Esophagus muscularis mucosa (tissue), 4 donors: ENCODE data around the gene CLNK. TPM values are rescaled to one million over a fixed set of nuclear protein-coding genes. Genes with fewer than 3 reads are reported as not detected.

Experiments
- DNase-seq: peaks from one replicate; pipeline ENCODE4 v3.0.0-alpha.2; 2017; ENCODE audit errors: extremely low spot score
- H3K27ac ChIP-seq, 4 donors: fragments of 200-600 bp; sonication (generic); replicated peaks in 1 of 4; 1 replicate in 3 of 4; 2 replicates in 1 of 4; pipeline ENCODE4 v1.5.1; 2016 to 2019; ENCODE audit warnings: mild to moderate bottlenecking in 1 of 4
- H3K27me3 ChIP-seq, 4 donors: fragments of 200-600 bp; sonication (generic); one replicate each; pipeline versions ENCODE4 v1.5.1 to v1.6.0; 2016 to 2019
- H3K36me3 ChIP-seq, 4 donors: fragments of 200-600 bp; sonication (generic); one replicate each; pipeline ENCODE4 v1.5.1; 2016 to 2019
- H3K4me1 ChIP-seq, 4 donors: fragments of 200-600 bp; sonication (generic); one replicate each; pipeline ENCODE4 v1.5.1; 2016 to 2019
- H3K4me3 ChIP-seq, 4 donors: fragments of 200-600 bp; sonication (generic); 1 replicate in 2 of 4; 2 replicates in 2 of 4; pipeline ENCODE4 v1.5.1; 2016 to 2019; ENCODE audit warnings: mild to moderate bottlenecking in 4 of 4, moderate library complexity in 1 of 4
- H3K9me3 ChIP-seq, 4 donors: fragments of 200-600 bp; sonication (generic); 1 replicate in 3 of 4; 2 replicates in 1 of 4; pipeline ENCODE4 v1.5.1; 2016 to 2019
- EP300 ChIP-seq: sonication (generic); formaldehyde crosslinking; IDR thresholded peaks from one replicate; pipeline ENCODE4 v1.6.1; 2017; ENCODE audit warnings: antibody characterized with exemption
- POLR2A ChIP-seq: fragments of 450-650 bp; IDR thresholded peaks from one replicate; pipeline ENCODE4 v1.6.1; 2017; ENCODE audit warnings: antibody characterized with exemption, moderate library complexity, mild to moderate bottlenecking, low read depth
- POLR2AphosphoS5 ChIP-seq, 2 donors: sonication (generic); formaldehyde crosslinking; IDR thresholded peaks; one replicate each; pipeline ENCODE4 v1.6.1; 2017; ENCODE audit warnings: antibody characterized with exemption in 2 of 2
- WGBS: methylation state at CpG from one replicate; pipeline ENCODE4 v1.1.5; 2018; 5-methylcytosine and 5-hydroxymethylcytosine counted together
- intact Hi-C: fragments of 100-400 bp; cut with DNase I; formaldehyde crosslinking; loops from one replicate; pipeline ENCODE4 v1.15.1; 2023
- total RNA-seq, 4 donors: library from RNA; depleted of rRNA; stranded (reverse); fragments of >200 nt; gene quantifications; one replicate each; pipeline versions ENCODE4 v1.1.0 to v1.2.1, GENCODE V29; 2016
- TF ChIP-seq, protein P1 (sequence below), 3 experiments: fragments of 200-600 bp in 2 of 3; fragments of 450-650 bp in 1 of 3; sonication (generic) in 2 of 3; IDR thresholded peaks; one replicate each; pipeline ENCODE4 v1.5.1; 2017 to 2019; ENCODE audit warnings: antibody characterized with exemption in 3 of 3, mild to moderate bottlenecking in 2 of 3, moderate library complexity in 1 of 3

The CLNK gene
- total RNA-seq, 4 donors from 2014 or later: not detected

DNA sequence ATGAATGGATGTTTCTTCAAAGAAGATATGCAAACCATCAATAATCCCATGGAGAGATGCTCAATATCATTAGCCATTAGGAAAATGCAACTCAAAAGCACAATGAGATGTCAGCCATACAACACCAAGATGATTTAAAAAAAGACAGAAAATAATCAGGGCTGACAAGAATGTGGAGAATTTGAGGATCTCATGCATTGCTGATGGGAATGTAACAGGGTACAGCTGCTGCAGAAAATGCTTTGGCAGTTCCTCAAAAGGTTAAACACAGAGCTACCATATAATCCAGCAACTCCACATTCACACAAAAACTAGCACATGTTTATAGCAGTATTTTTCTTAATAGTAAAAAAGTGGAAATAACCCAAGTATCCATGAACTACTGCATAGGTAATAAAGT lies 116.8 kb downstream of the CLNK start:
- H3K9me3 ChIP-seq: no peaks in the 10 kb centered on the region
- peaks cover 0 to 13% (median 4%) of the 10 kb centered on the region in 4 donors for H3K4me1 ChIP-seq
- no peak for DNase-seq
- H3K4me3 ChIP-seq: no peak overlapping the region
- H3K36me3 ChIP-seq: no peaks in the 10 kb centered on the region
- intact Hi-C loops: no loop called here
- no peak for TF ChIP-seq EP300
- TF ChIP-seq, protein P1, sequence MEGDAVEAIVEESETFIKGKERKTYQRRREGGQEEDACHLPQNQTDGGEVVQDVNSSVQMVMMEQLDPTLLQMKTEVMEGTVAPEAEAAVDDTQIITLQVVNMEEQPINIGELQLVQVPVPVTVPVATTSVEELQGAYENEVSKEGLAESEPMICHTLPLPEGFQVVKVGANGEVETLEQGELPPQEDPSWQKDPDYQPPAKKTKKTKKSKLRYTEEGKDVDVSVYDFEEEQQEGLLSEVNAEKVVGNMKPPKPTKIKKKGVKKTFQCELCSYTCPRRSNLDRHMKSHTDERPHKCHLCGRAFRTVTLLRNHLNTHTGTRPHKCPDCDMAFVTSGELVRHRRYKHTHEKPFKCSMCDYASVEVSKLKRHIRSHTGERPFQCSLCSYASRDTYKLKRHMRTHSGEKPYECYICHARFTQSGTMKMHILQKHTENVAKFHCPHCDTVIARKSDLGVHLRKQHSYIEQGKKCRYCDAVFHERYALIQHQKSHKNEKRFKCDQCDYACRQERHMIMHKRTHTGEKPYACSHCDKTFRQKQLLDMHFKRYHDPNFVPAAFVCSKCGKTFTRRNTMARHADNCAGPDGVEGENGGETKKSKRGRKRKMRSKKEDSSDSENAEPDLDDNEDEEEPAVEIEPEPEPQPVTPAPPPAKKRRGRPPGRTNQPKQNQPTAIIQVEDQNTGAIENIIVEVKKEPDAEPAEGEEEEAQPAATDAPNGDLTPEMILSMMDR (IDR thresholded peaks at IDR 0.05): no peak
- no peak overlapping the region for H3K27ac ChIP-seq
- no peaks in the 10 kb centered on the region for H3K27me3 ChIP-seq

DNA sequence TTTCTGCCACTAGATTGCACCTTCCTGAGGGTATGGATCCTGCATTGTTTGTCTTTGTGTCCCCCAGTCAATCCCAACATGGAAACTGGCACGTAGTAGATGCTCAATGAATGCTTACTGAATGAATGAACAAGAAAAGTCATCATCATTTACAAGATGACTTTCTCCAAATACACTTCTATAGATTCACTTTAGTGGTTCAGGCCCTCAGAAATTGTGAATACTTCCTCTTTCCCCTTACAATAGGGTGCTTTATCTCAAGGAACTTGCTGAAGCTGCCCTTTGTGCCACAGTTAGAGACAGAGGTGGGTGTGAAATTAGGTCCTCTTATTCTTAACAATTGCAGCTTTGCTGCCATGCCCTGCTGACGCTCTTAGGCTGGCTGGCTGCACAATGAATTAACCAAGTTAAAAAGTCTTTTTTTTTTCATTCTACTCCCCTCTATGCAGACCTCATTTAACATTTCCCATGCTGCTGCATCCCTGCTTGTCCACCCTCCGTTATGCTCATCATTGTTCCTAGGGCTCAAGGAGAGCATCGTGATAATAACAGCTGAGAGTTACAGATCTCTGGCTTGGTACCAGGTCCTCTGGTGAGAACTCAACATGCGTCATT lies 119.3 kb downstream of the CLNK start:
- TF ChIP-seq EP300: no peak
- TF ChIP-seq, protein P1 (IDR thresholded peaks at IDR 0.05): no peak
- TF ChIP-seq POLR2A: no peak
- no peak for TF ChIP-seq POLR2AphosphoS5 (IDR thresholded peaks at IDR 0.05)
- Histone ChIP-seq H3K27ac (no peak overlapping the region), H3K9me3 (no peaks in the 10 kb centered on the region), H3K4me1 (no peaks in the 10 kb centered on the region), H3K36me3 (no peaks in the 10 kb centered on the region), H3K4me3 (no peak overlapping the region), H3K27me3 (no peaks in the 10 kb centered on the region)
- WGBS: 86% methylated on average over 5 of the region's 5 CpGs
- no peak for DNase-seq
- intact Hi-C loops: no loop called here

DNA sequence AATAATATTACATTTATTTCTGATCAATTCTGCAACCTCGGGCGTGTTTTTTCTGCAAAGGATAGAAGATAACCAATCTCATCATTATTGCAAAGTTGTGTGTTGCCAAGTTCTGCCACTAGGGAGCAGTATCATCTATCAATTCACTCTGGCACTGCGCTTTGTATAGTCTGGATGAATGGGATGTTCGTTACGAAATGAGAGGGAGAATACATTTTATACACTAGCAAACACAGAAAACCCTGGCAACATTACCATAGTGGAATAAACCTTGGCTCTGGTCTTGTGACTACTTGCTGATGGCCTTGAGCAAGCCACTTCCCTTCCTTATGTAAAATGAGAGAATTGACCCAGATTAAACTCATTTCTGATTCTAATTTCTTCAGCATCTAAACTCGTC lies 129.9 kb downstream of the CLNK start:
- no peak for TF ChIP-seq EP300
- TF ChIP-seq, protein P1 (IDR thresholded peaks at IDR 0.05): peak; percentile 67 to 78 (median 71)
- Histone ChIP-seq H3K27me3 (peaks cover 0 to 6% (median 0%) of the 10 kb centered on the region in 4 donors), H3K4me3 (no peak overlapping the region), H3K9me3 (no peaks in the 10 kb centered on the region), H3K36me3 (no peaks in the 10 kb centered on the region), H3K27ac (no peak overlapping the region), H3K4me1 (peaks cover 0 to 9% (median 3%) of the 10 kb centered on the region in 4 donors)
- intact Hi-C loops: loop anchor here (5.0 kb wide), 1 partner anchor 397 kb away; no protein-coding TSS in a partner anchor
- WGBS: 8% methylated on average over 6 of the region's 6 CpGs
- DNase-seq: no peak

DNA sequence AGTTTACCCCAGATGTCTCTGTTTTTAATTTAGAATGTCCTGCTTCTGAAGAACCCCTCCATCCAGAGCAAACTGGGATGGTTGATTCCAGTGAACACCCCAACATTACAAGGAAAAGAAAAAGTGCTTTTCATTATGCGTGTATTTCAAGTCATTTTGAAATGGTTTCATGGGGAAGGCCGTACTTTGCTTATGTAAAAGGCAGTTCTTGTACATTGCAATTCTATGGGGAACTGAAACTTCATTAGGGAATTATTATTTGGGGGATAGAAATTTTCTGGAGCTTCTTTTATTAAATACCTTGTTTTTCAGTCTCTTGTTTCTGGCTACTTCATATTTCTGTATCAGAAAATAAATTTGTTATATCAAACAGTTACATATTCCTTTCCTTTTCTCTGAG lies 130.4 kb downstream of the CLNK start:
- Histone ChIP-seq H3K27ac (no peak overlapping the region), H3K27me3 (peaks cover 0 to 6% (median 0%) of the 10 kb centered on the region in 4 donors), H3K36me3 (no peaks in the 10 kb centered on the region), H3K4me1 (peaks cover 0 to 9% (median 3%) of the 10 kb centered on the region in 4 donors), H3K9me3 (no peaks in the 10 kb centered on the region), H3K4me3 (no peak overlapping the region)
- no peak for DNase-seq
- intact Hi-C loops: loop anchor here (5.0 kb wide), 1 partner anchor 397 kb away; no protein-coding TSS in a partner anchor
- TF ChIP-seq, protein P1 (IDR thresholded peaks at IDR 0.05): no peak
- 74% methylated on average over 2 of the region's 2 CpGs for WGBS
